Activated B cell treated with CpG ODN at 0.5 μM for 24 hours (primary cell): ENCODE data around the gene MED12L. TPM values are rescaled to one million over a fixed set of nuclear protein-coding genes. Genes with fewer than 3 reads are reported as not detected.

Experiments used
- ATAC-seq: fragments of 200-7000 bp; cut with Tn5 transposase; one replicate; pipeline ENCODE4 v1.10.0; 2021; ENCODE audit warnings: low read depth, mild to moderate bottlenecking, moderate library complexity
- CTCF ChIA-PET: fragments of 350-600 bp; sonication (Branson Sonifier 250); formaldehyde crosslinking; loops from one replicate; lab custom pipeline; 2021; ENCODE audit warnings: antibody characterized with exemption; lab: Charles Lee
- POLR2A ChIA-PET: fragments of 350-600 bp; sonication (Branson Sonifier 250); formaldehyde crosslinking; loops from one replicate; lab custom pipeline; 2021; ENCODE audit warnings: antibody characterized with exemption; lab: Charles Lee
- DNase-seq: peaks from one replicate; pipeline ENCODE4 v3.0.0; 2022
- H3K27ac Mint-ChIP-seq: one replicate; pipeline ENCODE4 v1.8.0; 2020; ENCODE audit warnings: mixed read lengths
- H3K27me3 Mint-ChIP-seq: one replicate; pipeline ENCODE4 v1.8.0; 2021; ENCODE audit warnings: mixed read lengths
- H3K36me3 Mint-ChIP-seq: one replicate; pipeline ENCODE4 v1.8.0; 2021; ENCODE audit warnings: low read depth, mixed read lengths
- H3K4me1 Mint-ChIP-seq: one replicate; pipeline ENCODE4 v1.8.0; 2021; ENCODE audit warnings: mixed read lengths
- H3K4me3 Mint-ChIP-seq: one replicate; pipeline ENCODE4 v1.8.0; 2020; ENCODE audit warnings: mild to moderate bottlenecking, mixed read lengths
- H3K9me3 Mint-ChIP-seq: one replicate; pipeline ENCODE4 v1.8.0; 2020; ENCODE audit warnings: mixed read lengths
- CTCF ChIP-seq: fragments of 200-600 bp; IDR thresholded peaks from one replicate; pipeline ENCODE4 v1.8.0; 2022; ENCODE audit warnings: antibody characterized with exemption, mild to moderate bottlenecking
- intact Hi-C: fragments of 100-400 bp; cut with micrococcal nuclease; formaldehyde crosslinking; loops from one replicate; pipeline ENCODE4 v1.15.1; 2024
- total RNA-seq: library from RNA; stranded (reverse); gene quantifications from 2 replicates; pipeline ENCODE4 v1.2.3, GENCODE V29; 2022

The MED12L gene
- total RNA-seq, 1 donor from 2014 or later, result 1.5 TPM

GRCh38 chr3:151198849-151199248, 113.4 kb downstream of the MED12L start:
- intact Hi-C loops, result no loop called here
- DNase-seq (no peak), ATAC-seq (no peak)
- Mint-ChIP-seq H3K27me3 (no peaks in the 10 kb centered on the region), H3K4me3 (no peak overlapping the region), H3K4me1 (no peaks in the 10 kb centered on the region), H3K27ac (no peak overlapping the region), H3K36me3 (no peaks in the 10 kb centered on the region), H3K9me3 (no peaks in the 10 kb centered on the region)
- POLR2A ChIA-PET, result no interaction called here
- no peak for TF ChIP-seq CTCF
- CTCF ChIA-PET, result no interaction called here

DNA sequence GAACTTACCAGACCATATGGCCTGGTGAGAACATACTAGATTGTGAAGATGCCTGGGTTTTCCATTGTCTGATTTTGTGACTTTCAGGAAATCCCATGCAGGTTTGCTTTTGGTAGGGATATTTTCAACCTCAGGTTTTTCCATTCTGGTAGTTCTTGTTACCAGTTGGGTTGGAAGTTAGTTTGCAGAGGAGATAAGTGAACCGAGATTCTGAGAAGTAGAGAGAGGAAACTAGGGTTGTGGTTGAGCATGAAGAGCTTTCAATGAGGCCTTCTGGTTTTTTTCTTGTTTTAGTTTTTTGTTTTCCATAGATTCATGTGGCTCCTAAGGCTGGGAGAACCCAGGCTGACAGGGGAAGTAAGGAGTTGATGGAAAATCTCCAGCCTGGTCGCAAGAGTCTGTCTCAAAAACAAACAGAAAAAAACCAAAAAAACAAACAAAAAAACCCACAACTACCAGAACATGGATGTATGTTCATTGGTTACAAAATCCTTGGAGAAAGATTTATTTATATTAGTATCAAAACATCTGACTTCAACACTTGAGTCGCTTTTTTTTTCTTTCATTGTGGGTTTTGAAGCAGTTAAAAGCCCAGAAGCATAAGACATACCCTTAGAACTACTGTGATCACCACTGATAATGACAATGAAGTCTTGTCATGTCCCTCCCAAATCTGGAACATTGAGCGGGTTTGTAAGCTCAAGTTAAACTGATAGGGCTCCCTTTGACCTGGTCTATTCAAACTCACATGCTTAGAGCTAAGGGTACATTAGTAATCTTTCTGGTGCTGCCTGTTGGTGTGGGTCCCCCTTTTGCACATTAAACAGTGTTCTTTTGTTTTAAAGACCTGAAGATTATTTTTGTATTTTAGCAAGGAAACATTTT, 114.3 kb downstream of the MED12L start:
- DNase-seq (no peak), ATAC-seq (no peak)
- Mint-ChIP-seq H3K27me3 (no peaks in the 10 kb centered on the region), H3K9me3 (no peaks in the 10 kb centered on the region), H3K4me3 (no peak overlapping the region), H3K36me3 (no peaks in the 10 kb centered on the region), H3K27ac (no peak overlapping the region), H3K4me1 (peaks cover 3% of the 10 kb centered on the region)
- POLR2A ChIA-PET, result no interaction called here
- no peak for TF ChIP-seq CTCF
- intact Hi-C loops, result no loop called here
- CTCF ChIA-PET, result interaction anchor here (1.5 kb wide), 1 partner anchor 28 kb away, joined by 6 read pairs; no protein-coding TSS in a partner anchor

DNA sequence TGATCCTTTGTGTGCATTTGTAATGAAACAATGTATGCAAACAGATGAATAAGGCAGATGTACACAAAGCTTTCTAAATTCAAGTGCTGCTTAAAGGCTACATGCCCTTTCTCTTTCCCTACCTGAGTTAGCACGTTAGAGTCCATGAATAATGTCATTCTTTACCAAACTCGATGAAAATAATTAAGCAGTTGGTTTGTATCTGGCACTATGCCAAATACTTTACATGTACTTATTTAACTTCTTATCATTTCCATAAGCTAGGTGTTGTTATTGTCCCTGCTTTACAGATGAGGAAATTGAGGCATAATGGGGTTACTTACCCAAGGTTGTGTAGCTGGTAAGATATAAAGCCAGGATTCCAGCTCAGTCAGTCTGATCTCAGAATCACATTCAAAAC, 115.1 kb downstream of the MED12L start:
- ChIA-PET POLR2A (interaction anchor here (1.2 kb wide), 1 partner anchor 10 kb away, joined by 3 read pairs; no protein-coding TSS in a partner anchor), CTCF (interaction anchor here (1.1 to 1.5 kb wide), 2 partner anchors 28 to 32 kb away, joined by 4 to 6 read pairs; no protein-coding TSS in a partner anchor)
- H3K4me3 Mint-ChIP-seq, result no peak overlapping the region
- H3K9me3 Mint-ChIP-seq, result no peaks in the 10 kb centered on the region
- H3K27ac Mint-ChIP-seq, result no peak overlapping the region
- DNase-seq (no peak), ATAC-seq (no peak)
- H3K36me3 Mint-ChIP-seq, result no peaks in the 10 kb centered on the region
- peaks cover 3% of the 10 kb centered on the region for H3K4me1 Mint-ChIP-seq
- intact Hi-C loops, result no loop called here
- TF ChIP-seq CTCF, result no peak
- no peaks in the 10 kb centered on the region for H3K27me3 Mint-ChIP-seq

DNA sequence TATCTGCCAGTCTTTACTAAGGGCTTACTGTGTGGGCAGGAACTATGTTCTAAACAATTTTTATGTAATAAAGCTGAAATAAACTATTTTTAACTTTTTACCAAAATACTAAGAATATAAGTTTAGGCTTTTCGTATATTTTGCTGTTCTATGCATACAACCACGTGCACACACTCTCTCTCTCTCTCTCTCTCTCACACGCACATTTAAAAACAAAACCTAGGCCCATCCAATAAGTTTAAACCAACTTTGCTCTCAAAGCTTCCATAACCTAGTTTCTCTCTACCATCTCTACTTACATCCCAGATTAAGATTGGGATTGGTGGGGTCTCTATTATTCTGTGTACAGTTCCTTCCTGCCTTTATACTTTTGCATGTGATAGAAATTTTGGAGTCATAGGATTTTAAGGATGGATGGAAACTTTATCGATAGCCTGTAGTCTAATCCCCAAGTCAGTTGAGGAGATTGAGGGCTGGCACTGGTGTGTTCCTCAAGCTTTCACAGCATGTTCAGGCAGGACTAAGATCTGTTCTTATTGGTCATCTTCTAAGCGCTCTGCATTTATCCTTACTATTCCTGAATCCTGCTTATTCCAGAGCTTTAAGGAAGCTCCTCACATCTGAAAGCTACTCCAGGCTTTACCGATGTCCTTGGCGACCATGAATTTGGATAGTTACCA, 115.7 kb downstream of the MED12L start:
- Mint-ChIP-seq H3K27ac (no peak overlapping the region), H3K27me3 (no peaks in the 10 kb centered on the region), H3K9me3 (no peaks in the 10 kb centered on the region), H3K4me1 (peaks cover 3% of the 10 kb centered on the region), H3K36me3 (no peaks in the 10 kb centered on the region), H3K4me3 (no peak overlapping the region)
- CTCF ChIA-PET, result interaction anchor here (1.1 to 1.5 kb wide), 2 partner anchors 27 to 33 kb away, joined by 4 to 6 read pairs; no protein-coding TSS in a partner anchor
- no peak for TF ChIP-seq CTCF
- no peak for ATAC-seq
- intact Hi-C loops, result no loop called here
- POLR2A ChIA-PET, result interaction anchor here (0.6 to 1.2 kb wide), 2 partner anchors 10 to 66 kb away, joined by 3 read pairs; no protein-coding TSS in a partner anchor
- DNase-seq, result no peak

- peak; percentile 28 for ATAC-seq
- H3K4me3 Mint-ChIP-seq, result no peak within 1 kb of the TSS
- intact Hi-C loops, result no loop called here
These were observed 117.6 kb downstream of the MED12L start, which contains the start of gene GPR171 for GRCh38 chr3:151203051-151203420. Gene GPR171 (minus strand): TSS chr3:151203216. CDS start chr3:151199386, 3,830 bp downstream.

More at GRCh38 chr3:151203051-151203420, 117.6 kb downstream of the MED12L start, which contains the start of gene GPR171:
- ChIA-PET POLR2A (no interaction called here), CTCF (interaction anchor here (0.6 to 1.0 kb wide), 2 partner anchors 8 to 17 kb away, joined by 3 to 4 read pairs; no protein-coding TSS in a partner anchor)
- Mint-ChIP-seq H3K27me3 (no peaks in the 10 kb centered on the region), H3K9me3 (no peaks in the 10 kb centered on the region), H3K36me3 (no peaks in the 10 kb centered on the region), H3K4me1 (peaks cover 3% of the 10 kb centered on the region), H3K27ac (peak within 1 kb of the TSS; percentile 12)
- no peak for TF ChIP-seq CTCF
- no peak for DNase-seq
